Testis (tissue), 2 donors: Measurements from ENCODE around the gene DNAH5.

Source experiments
- CTCF ChIP-seq, 3 experiments: fragments of 450-650 bp in 2 of 3; fragments of 200-600 bp in 1 of 3; sonication (generic) in 1 of 3; IDR thresholded peaks; one replicate each; pipeline ENCODE4 v1.5.1; 2016 to 2019; ENCODE audit warnings: antibody characterized with exemption in 3 of 3, mild to moderate bottlenecking in 2 of 3, moderate library complexity in 1 of 3
- POLR2A ChIP-seq: fragments of 450-650 bp; IDR thresholded peaks from one replicate; pipeline ENCODE4 v1.6.1; 2017; ENCODE audit warnings: antibody characterized with exemption, mild to moderate bottlenecking, moderate library complexity

- peak; percentile 35 to 78 (median 77) for TF ChIP-seq CTCF (IDR thresholded peaks at IDR 0.05)
- no peak for TF ChIP-seq POLR2A
Observed at GRCh38 chr5:13987843-13988464, 43.5 kb upstream of the DNAH5 start.
